H9 (cell line): Measurements from ENCODE around the gene ELFN1. TPM values are rescaled to one million over a fixed set of nuclear protein-coding genes. Genes with fewer than 3 reads are reported as not detected.

Source experiments
- DNase-seq: peaks from one replicate; pipeline ENCODE4 v3.0.0-alpha.2; 2017
- H2AFZ ChIP-seq: one replicate; pipeline ENCODE4 v1.6.1; 2013; ENCODE audit warnings: mild to moderate bottlenecking, low read length, control low read depth, moderate library complexity
- H2AK5ac ChIP-seq: 2 replicates; pipeline ENCODE4 v1.6.1; 2013; ENCODE audit warnings: low read length, control low read depth, mixed read lengths; ENCODE audit not compliant: insufficient read length
- H2BK120ac ChIP-seq: one replicate; pipeline ENCODE4 v1.6.1; 2013; ENCODE audit warnings: low read depth, mild to moderate bottlenecking, low read length, control low read depth, inconsistent platforms; ENCODE audit not compliant: poor library complexity, severe bottlenecking
- H2BK12ac ChIP-seq: 2 replicates; pipeline ENCODE4 v1.6.1; 2013; ENCODE audit warnings: low read length, control low read depth, mixed read lengths, low read depth; ENCODE audit not compliant: insufficient read length
- H2BK15ac ChIP-seq: 2 replicates; pipeline ENCODE4 v1.6.1; 2013; ENCODE audit warnings: low read depth, low read length, control low read depth
- H2BK20ac ChIP-seq: one replicate; pipeline ENCODE4 v1.6.1; 2013; ENCODE audit warnings: low read depth, mild to moderate bottlenecking, low read length, control low read depth, inconsistent platforms; ENCODE audit not compliant: poor library complexity, severe bottlenecking
- H2BK5ac ChIP-seq: 2 replicates; pipeline ENCODE4 v1.6.1; 2013; ENCODE audit warnings: low read length, control low read depth, mixed read lengths; ENCODE audit not compliant: insufficient read length
- H3K14ac ChIP-seq: 2 replicates; pipeline ENCODE4 v1.6.1; 2013; ENCODE audit warnings: low read length, control low read depth; ENCODE audit not compliant: insufficient read depth
- H3K18ac ChIP-seq: 2 replicates; pipeline ENCODE4 v1.6.1; 2013; ENCODE audit warnings: low read depth, mild to moderate bottlenecking, mixed read lengths, low read length, control low read depth; ENCODE audit not compliant: insufficient read length
- H3K23ac ChIP-seq: 2 replicates; pipeline ENCODE4 v1.6.1; 2013; ENCODE audit warnings: low read length, control low read depth, mixed read lengths, low read depth; ENCODE audit not compliant: insufficient read length
- H3K23me2 ChIP-seq: 2 replicates; pipeline ENCODE4 v1.6.1; 2013; ENCODE audit warnings: low read depth, mild to moderate bottlenecking, mixed read lengths, low read length, control low read depth; ENCODE audit not compliant: insufficient read length, poor library complexity, severe bottlenecking
- H3K27ac ChIP-seq: 2 replicates; pipeline ENCODE4 v1.5.1; 2013; ENCODE audit warnings: low read length, control low read depth, mixed read lengths, low read depth; ENCODE audit not compliant: insufficient read length
- H3K27me3 ChIP-seq: 2 replicates; pipeline ENCODE4 v1.6.1; 2013; ENCODE audit warnings: low read length, control low read depth, inconsistent platforms; ENCODE audit not compliant: insufficient read depth
- H3K4ac ChIP-seq: 2 replicates; pipeline ENCODE4 v1.6.1; 2013; ENCODE audit warnings: low read depth, mild to moderate bottlenecking, control low read depth, inconsistent platforms, low read length, moderate library complexity
- H3K4me1 ChIP-seq: 2 replicates; pipeline ENCODE4 v1.6.1; 2013; ENCODE audit warnings: low read length, control low read depth, inconsistent platforms; ENCODE audit not compliant: insufficient read depth
- H3K4me2 ChIP-seq: 2 replicates; pipeline ENCODE4 v1.6.1; 2013; ENCODE audit warnings: low read length, control low read depth, mixed read lengths; ENCODE audit not compliant: insufficient read length, insufficient read depth
- H3K56ac ChIP-seq: 2 replicates; pipeline ENCODE4 v1.6.1; 2013; ENCODE audit warnings: low read depth, mild to moderate bottlenecking, mixed read lengths, low read length, control low read depth; ENCODE audit not compliant: insufficient read length
- H3K79me1 ChIP-seq: 2 replicates; pipeline ENCODE4 v1.6.1; 2013; ENCODE audit warnings: low read depth, mild to moderate bottlenecking, moderate library complexity, low read length, control low read depth, inconsistent platforms; ENCODE audit not compliant: insufficient read depth, poor library complexity, severe bottlenecking
- H3K79me2 ChIP-seq: 2 replicates; pipeline ENCODE4 v1.6.1; 2013; ENCODE audit warnings: low read length, control low read depth, inconsistent platforms; ENCODE audit not compliant: insufficient read depth
- H3K9ac ChIP-seq: 2 replicates; pipeline ENCODE4 v1.6.1; 2013; ENCODE audit warnings: low read length, control low read depth, mixed read lengths; ENCODE audit not compliant: insufficient read length; ENCODE audit errors: extremely low read depth
- H3K9me3 ChIP-seq: one replicate; pipeline ENCODE4 v1.6.1; 2013; ENCODE audit warnings: low read depth, low read length, inconsistent platforms; ENCODE audit not compliant: control insufficient read depth
- H3T11ph ChIP-seq: one replicate; pipeline ENCODE4 v1.6.1; 2013; ENCODE audit warnings: mild to moderate bottlenecking, low read length, control low read depth, inconsistent platforms
- H4K20me1 ChIP-seq: one replicate; pipeline ENCODE4 v1.6.1; 2013; ENCODE audit not compliant: control insufficient read depth, insufficient read length, insufficient read depth
- H4K5ac ChIP-seq: 2 replicates; pipeline ENCODE4 v1.6.1; 2013; ENCODE audit warnings: low read depth, mild to moderate bottlenecking, mixed read lengths, low read length, control low read depth; ENCODE audit not compliant: insufficient read length
- H4K8ac ChIP-seq: replicated peaks from 2 replicates; pipeline ENCODE4 v1.6.1; 2013; ENCODE audit warnings: low read length, control low read depth, mixed read lengths, low read depth; ENCODE audit not compliant: insufficient read length
- H4K91ac ChIP-seq: 2 replicates; pipeline ENCODE4 v1.6.1; 2013; ENCODE audit warnings: low read depth, mild to moderate bottlenecking, moderate library complexity, mixed read lengths, low read length, control low read depth; ENCODE audit not compliant: insufficient read length
- H3K27ac Mint-ChIP-seq, 3 experiments: 2 replicates in 2 of 3; 3 replicates in 1 of 3; pipeline ENCODE4 v1.8.0; 2020 to 2021; ENCODE audit warnings: mixed read lengths in 3 of 3, mild to moderate bottlenecking in 1 of 3, moderate library complexity in 1 of 3
- H3K27me3 Mint-ChIP-seq: 2 replicates; pipeline ENCODE4 v1.8.0; 2021; ENCODE audit warnings: low read depth, mild to moderate bottlenecking, moderate library complexity, mixed read lengths
- H3K36me3 Mint-ChIP-seq, 3 experiments: 2 replicates in 2 of 3; 3 replicates in 1 of 3; pipeline ENCODE4 v1.8.0; 2020 to 2021; ENCODE audit warnings: low read depth in 3 of 3, mixed read lengths in 3 of 3; ENCODE audit not compliant: insufficient read depth in 1 of 3
- H3K4me1 Mint-ChIP-seq, 2 experiments: 2 replicates each; pipeline ENCODE4 v1.8.0; 2020; ENCODE audit warnings: mixed read lengths in 2 of 2
- H3K4me3 Mint-ChIP-seq, 2 experiments: 2 replicates in 1 of 2; 3 replicates in 1 of 2; pipeline ENCODE4 v1.8.0; 2020 to 2021; ENCODE audit warnings: mild to moderate bottlenecking in 2 of 2, mixed read lengths in 2 of 2, moderate library complexity in 1 of 2
- H3K9me3 Mint-ChIP-seq, 2 experiments: 2 replicates in 1 of 2; 3 replicates in 1 of 2; pipeline ENCODE4 v1.8.0; 2020; ENCODE audit warnings: mild to moderate bottlenecking in 2 of 2, mixed read lengths in 2 of 2, moderate library complexity in 1 of 2
- CTCF ChIP-seq: fragments of 200-600 bp; sonication (generic); conservative IDR thresholded peaks from 3 replicates; pipeline ENCODE4 v1.8.0; 2021; ENCODE audit warnings: antibody characterized with exemption, mild to moderate bottlenecking
- WGBS: extraction: QIAGEN DNeasy Blood & Tissue Kit; methylation state at CpG from one replicate; pipeline ENCODE4 v1.1.7; 2013; ENCODE audit warnings: missing lambda C conversion rate, low lambda C conversion rate, mixed read lengths; ENCODE audit not compliant: insufficient read length; ENCODE audit errors: extremely low coverage; 5-methylcytosine and 5-hydroxymethylcytosine counted together
- total RNA-seq: library from RNA; stranded (reverse); gene quantifications from 2 replicates; pipeline ENCODE4 v1.2.1, GENCODE V29; 2021

Gene ELFN1
- total RNA-seq, 1 experiment from 2014 or later: 3.7 TPM

GRCh38 chr7:1651891-1652290 lies 18.2 kb upstream of the ELFN1 start:
- H4K20me1 ChIP-seq: no peaks in the 10 kb centered on the region
- H4K5ac ChIP-seq: no peak overlapping the region
- no peaks in the 10 kb centered on the region for H3K79me1 ChIP-seq
- no peaks in the 10 kb centered on the region for H3K9me3 ChIP-seq
- no peak overlapping the region for H2BK15ac ChIP-seq
- no peaks in the 10 kb centered on the region; the same call in 1 of the 2 replicates for H3K27me3 ChIP-seq
- H4K8ac ChIP-seq: no peak overlapping the region
- H3K23me2 ChIP-seq: no peaks in the 10 kb centered on the region
- WGBS: no CpG with 5 or more reads among the region's 6 CpGs
- H3K4me2 ChIP-seq: no peak overlapping the region
- no peak overlapping the region for H2AK5ac ChIP-seq
- no peak overlapping the region for H3K4ac ChIP-seq
- TF ChIP-seq CTCF: no peak
- no peak overlapping the region for H3K4me3 Mint-ChIP-seq
- H2BK20ac ChIP-seq: no peak overlapping the region
- H2BK120ac ChIP-seq: no peak overlapping the region
- H2BK12ac ChIP-seq: no peak overlapping the region
- H3K18ac ChIP-seq: no peak overlapping the region
- H2AFZ ChIP-seq: no peak overlapping the region
- DNase-seq: peak; percentile 18
- H3K56ac ChIP-seq: no peak overlapping the region
- H4K91ac ChIP-seq: no peak overlapping the region
- H3K23ac ChIP-seq: no peak overlapping the region
- H3K14ac ChIP-seq: no peak overlapping the region
- H3K27ac Mint-ChIP-seq: no peak overlapping the region
- no peak overlapping the region for H3K27ac ChIP-seq
- no peak overlapping the region for H3K9ac ChIP-seq
- no peaks in the 10 kb centered on the region for H3K9me3 Mint-ChIP-seq
- no peak overlapping the region for H2BK5ac ChIP-seq
- H3K4me1 Mint-ChIP-seq: peaks cover 0 to 20% of the 10 kb centered on the region in 2 experiments; a peak in 2 of 4 replicates
- H3K27me3 Mint-ChIP-seq: peaks cover 13% of the 10 kb centered on the region
- H3K4me1 ChIP-seq: no peaks in the 10 kb centered on the region
- no peaks in the 10 kb centered on the region for H3K36me3 Mint-ChIP-seq
- H3T11ph ChIP-seq: no peak overlapping the region
- no peaks in the 10 kb centered on the region for H3K79me2 ChIP-seq
